Islet precursor cell (in vitro differentiated cells): Measurements from ENCODE around the gene ETV4.
"Not testable (repeated sequence)": the region's sequence is repeated elsewhere in the genome, so short reads cannot be mapped to it uniquely, and the experiment has no call there.

Experiments
- DNase-seq: peaks from one replicate; pipeline ENCODE4 v3.0.0-alpha.2; 2018

ETV4 gene

GRCh38 chr17:43509440-43509839, 36.7 kb downstream of the ETV4 start:
- DNase-seq: not testable (repeated sequence)

GRCh38 chr17:43490621-43491020, 55.5 kb downstream of the ETV4 start:
- no peak for DNase-seq

GRCh38 chr17:43483674-43484551, 62.2 kb downstream of the ETV4 start, which contains the start of gene DHX8:
Gene DHX8 (plus strand): TSS chr17:43483975. CDS start chr17:43484038, 63 bp downstream.
- peak; percentile 99 for DNase-seq

- no peak for DNase-seq
Measured at GRCh38 chr17:43482103-43483012, 63.8 kb downstream of the ETV4 start.

- peak; percentile 67 for DNase-seq
Measured at GRCh38 chr17:43479948-43480347, 66.2 kb downstream of the ETV4 start.
